Stimulated activated CD4-positive, alpha-beta T cell treated with anti-CD3 and anti-CD28 coated beads, Interleukin-1b, Interleukin-23, amount 100 ng/mL, for 1 hour (primary cell): Measurements from ENCODE around the gene RNU4-1.
A peak's percentile ranks its signal among the peaks of the same experiment; 100 is the strongest.
"Not testable (repeated sequence)": the region's sequence is repeated elsewhere in the genome, so short reads cannot be mapped to it uniquely, and the experiment has no call there.

ENCODE experiments used
- DNase-seq, 2 donors: peaks; one replicate each; pipeline ENCODE4 v3.0.0-alpha.2; 2020; ENCODE audit warnings: low read depth in 2 of 2

Gene RNU4-1

DNA sequence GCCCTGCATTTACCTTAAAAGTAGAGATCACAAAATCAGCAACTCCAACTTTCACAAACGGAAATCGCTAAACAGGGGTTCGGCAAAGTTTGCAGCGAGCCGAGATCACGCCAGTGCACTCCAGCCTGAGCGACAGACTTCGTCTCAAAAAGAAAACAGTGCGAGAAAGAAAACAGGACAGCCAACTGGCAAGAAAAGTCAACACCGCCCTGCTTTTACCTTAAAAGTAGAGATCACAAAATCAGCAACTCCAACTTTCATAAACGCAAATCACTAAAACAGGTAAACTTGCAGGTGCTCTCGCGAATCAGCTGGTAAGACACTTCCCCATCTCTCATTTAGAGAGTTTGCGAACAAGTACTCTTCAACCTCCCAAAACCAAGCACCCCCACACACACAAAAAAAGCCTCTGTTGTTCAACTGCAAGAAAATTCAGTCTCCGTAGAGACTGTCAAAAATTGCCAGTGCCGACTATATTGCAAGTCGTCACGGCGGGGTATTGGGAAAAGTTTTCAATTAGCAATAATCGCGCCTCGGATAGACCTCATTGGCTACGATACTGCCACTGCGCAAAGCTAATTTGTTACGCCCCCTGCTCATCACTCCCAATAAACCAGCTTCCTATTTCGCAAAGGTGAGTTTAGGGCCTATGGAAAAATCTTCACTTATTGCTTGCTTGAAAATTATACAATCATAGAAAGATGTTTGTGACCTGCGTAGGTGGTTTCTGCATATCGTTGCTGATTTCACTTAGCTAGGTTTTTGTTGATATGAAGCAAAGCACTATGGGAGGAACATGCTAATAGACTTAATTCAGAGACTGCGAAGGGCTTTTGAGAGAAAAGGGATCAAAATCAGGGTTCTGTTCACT, at the start of gene RNU4-1:
TSS of gene RNU4-1 (minus strand) at position 577 of the 871 bp plus-strand sequence.
- DNase-seq = peak; percentile 39 to 47

DNA sequence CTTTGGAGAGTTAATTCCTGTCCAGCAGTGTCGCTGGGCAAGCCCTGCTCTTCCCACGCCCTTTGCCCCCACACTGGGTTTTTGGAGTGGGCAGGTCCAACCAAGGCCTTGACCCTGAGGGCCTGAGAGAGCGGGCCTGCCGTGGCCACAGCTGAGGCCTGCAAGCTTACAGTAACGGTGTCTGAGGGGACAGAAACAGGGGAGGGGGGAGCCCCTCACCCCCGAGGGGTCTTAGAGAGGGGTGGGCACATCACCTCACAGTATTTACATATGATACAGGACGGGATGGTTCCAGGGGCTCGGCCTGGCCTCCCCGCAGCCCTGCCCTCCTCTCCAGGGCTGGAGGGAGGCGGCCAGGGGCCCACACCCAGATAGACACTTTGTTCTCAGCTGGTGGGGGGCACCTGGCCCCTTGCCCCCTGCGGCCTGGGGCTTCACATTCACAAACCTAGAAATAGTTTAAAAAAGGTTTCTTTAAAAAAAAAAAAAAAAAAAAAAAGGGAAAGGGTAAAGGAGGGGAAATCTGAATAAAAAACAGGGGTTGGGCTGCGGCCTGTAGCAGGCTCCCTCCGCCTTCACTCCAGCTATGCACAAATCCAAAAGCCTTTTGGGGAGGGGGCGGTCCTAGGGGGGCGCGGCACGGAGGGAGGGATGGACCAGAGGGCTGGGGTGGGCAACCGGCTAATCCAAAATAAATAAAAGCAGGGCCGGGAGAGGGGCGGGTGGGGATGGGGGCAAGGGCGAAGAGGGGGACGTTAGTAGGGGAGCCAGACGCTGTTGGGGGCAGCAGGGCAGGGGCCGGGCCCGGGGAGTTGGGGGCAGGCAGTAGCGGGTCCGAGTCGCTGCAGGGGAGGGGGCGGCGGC, 49.4 kb upstream of the RNU4-1 start:
- no peak for DNase-seq

DNA sequence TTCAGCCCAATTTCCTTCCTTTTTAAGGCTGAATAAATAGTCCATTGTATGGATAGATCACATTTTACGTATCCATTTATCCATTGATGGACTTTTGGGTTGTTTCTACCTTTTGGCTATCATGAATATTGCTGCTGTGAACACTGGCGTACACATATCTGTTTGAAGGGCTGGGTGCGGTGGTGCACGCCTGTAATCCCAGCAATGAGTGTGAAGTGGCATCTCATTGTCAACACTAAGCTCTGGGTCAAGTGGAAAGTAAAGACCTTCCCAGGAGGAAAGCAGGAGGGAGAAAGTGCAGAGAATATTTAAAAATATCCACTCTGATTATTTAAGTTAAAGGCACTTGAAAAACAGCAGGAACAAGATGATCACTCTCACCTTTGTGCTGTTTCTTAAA, 46.2 kb upstream of the RNU4-1 start:
- DNase-seq = no peak

DNA sequence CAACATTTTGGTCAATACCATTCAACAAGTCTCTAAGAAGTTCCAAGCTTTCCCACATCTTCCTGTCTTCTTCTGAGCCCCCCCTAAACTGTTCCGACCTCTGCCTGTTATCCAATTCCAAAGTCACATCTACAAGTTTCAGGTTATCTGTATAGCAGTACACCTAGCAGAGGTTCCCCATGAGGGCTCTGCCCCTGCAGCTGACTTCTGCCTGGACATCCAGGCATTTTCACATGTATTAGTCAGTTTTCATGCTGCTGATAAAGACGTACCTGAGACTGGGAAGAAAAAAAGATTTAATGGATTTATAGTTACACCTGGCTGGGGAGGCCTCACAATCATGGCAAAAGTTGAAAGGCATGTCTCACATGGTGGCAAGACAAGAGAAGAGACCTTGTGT, 44.7 kb upstream of the RNU4-1 start:
- DNase-seq = no peak

- not testable (repeated sequence) for DNase-seq
Measured at GRCh38 chr12:120336392-120336791, 43.4 kb upstream of the RNU4-1 start.

- not testable (repeated sequence) for DNase-seq
Measured at GRCh38 chr12:120335447-120335846, 42.4 kb upstream of the RNU4-1 start.

DNA sequence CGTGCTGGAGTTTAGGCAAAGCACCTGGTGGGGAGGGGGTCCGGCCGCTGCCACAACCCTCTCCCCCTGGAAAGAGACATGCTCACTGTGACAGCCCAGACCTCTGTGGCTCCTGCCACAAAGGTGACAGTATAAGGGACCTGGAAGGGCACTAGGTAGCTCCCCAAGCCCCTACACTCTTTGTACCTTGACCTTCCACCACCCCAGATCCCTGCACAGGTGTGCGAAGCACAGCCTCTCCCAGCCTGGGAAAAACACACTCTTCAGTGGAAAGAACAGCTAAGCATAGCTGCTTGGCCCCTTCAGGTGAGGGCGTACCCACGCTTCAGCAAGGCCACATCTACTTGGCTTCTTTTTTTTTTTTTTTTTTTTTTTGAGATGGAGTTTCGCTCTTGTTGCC, 39.5 kb upstream of the RNU4-1 start:
- DNase-seq = no peak

DNA sequence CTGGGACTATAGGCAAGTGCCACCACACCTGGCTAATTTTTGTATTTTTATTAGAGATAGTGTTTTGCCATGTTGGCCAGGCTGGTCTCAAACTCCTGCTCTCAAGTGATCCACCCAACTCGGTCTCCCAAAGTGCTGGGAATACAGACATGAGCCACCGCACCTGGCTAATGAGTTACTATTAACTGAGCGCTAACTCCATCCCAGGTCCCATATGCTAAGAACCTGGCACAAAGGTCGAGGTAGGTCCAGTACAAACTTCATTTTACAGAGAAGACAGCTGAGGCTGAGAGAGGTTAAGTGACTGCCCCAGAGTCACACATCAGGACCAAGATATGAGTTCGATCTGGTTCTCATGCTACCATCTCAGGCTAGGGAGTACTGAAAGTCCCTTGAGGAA, 39.0 kb upstream of the RNU4-1 start:
- no peak for DNase-seq

DNA sequence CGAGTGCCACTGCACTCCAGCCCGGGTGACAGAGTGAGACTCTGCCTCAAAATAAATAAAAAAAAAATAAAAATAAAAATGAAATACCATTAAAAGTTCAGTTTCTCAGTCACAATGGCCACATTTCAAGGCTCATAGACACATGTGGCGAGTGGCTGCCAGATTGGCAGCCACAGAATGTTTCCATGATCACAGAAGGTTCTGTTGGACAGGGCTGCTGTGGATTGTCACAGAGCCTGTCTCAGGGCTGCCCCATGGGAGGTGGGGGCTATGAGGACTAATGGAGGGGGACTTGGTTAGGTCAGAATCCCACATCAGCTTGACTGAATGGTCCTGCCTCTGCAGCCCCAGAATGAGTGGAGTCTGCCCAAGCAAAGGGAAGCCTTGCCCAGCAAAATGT, 38.4 kb upstream of the RNU4-1 start:
- no peak for DNase-seq

DNA sequence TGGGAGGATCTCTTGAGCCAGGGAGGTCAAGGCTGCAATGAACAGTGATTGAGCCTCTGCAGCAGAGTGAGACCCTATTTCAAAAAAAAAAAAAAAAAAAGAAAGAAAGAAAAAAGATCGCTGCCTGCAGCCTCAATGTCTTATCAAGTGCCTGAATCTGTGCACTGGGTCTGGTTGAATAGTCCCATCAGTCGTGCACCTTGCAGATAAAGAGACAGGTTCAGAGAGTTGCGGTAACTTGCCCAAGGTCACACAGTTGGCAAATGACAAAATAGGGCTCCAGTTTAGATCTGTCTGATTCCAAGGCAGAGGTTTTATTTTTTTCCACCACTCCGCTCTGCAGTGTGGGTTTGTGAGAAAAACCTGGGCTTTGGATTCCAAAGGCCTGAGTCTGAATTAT, 35.2 kb upstream of the RNU4-1 start:
- DNase-seq = no peak

- no peak for DNase-seq
Measured at GRCh38 chr12:120327593-120327992, 34.6 kb upstream of the RNU4-1 start, which contains the start of gene PLA2G1B. TSS of gene PLA2G1B (minus strand) at chr12:120327779. CDS start at chr12:120327753, 26 bp downstream.

DNA sequence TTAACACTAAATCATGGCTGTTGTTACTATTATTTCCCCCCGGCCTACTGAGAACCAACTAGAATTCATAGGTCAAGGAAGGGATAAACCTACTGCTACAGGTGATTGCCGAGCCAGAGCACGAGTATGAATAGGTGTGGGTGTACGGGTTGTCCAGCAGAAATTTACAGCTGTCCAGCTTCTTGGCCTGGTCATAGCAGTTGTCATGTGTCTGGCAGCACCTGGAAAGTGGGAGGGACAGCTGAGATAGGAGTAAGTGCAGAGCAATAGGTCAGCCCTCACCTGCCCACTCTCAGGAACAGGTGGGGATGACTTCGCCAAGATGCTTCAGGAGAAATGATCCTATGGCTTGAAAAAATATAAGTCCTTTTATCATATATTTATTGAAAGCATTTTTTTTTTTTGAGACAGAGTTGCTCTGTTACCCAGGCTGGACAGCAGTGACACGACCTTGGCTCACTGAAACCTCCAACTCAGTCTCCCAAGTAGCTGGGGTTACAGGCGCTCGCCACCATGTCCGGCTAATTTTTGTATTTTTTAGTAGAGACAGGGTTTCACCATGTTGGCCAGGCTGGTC, 31.9 kb upstream of the RNU4-1 start:
- no peak for DNase-seq

GRCh38 chr12:120323772-120324171, 30.7 kb upstream of the RNU4-1 start:
- DNase-seq = no peak

DNA sequence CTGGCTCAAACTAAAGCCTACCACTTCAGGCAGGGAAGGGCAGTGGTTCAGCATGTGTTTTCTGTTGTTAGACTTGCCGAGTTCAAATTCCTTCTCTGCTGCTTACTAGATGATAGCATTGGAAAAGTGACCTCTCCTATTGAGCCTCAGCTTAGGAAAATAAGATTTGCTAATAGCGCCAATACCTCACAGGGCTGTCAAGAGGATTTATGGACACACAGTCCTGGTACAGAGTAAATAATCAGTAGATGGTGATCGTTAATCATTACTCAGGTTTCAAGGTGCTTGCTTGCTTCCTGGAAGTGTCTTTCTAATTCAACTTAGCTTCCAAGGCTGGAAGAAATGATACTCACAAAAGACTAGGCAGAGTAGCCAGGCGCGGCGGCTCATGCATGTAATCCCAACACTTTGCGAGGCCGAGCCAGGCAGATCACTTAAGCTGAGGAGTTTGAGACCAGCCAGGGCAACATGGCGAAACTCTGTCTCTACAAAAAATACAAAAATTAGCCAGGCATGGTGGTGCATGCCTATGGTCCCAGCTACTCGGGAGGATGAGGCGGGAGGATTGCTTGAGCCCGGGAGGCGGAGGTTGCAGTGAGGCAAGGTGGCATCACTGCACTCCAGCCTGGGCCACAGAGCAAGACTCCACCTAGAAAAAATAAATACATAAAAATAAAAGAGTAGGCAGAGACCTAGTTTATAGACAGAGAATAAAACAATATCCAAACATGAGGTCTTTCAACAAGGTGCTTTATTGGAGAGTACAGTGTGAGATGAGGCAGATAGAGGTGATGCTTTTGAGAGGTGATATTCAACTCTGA, 28.6 kb upstream of the RNU4-1 start:
- no peak for DNase-seq

GRCh38 chr12:120317224-120318105, 24.4 kb upstream of the RNU4-1 start:
- DNase-seq = peak; percentile 98 to 100

DNA sequence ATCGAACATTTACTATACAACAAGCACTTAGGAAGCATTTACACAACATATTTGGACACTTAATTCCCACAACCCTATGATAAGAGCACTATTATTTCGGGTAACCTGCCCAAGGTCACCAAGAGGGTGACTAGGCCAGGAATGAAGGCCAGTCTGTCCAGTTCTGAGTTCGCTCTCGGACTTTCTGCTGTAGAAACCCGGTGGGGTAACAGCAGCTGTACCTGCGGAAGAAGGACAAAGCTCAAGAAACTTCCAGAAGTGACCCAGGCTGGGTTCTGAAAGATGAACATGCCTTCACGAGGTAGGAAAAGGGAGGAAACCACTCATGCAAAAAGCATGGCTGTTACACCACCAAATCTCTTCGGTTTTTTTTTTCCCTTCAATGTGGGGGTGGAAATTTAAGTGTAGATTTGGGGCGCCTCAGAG, 23.8 kb upstream of the RNU4-1 start:
- no peak for DNase-seq

- no peak for DNase-seq
Measured at GRCh38 chr12:120314220-120314619, 21.2 kb upstream of the RNU4-1 start.

GRCh38 chr12:120301962-120302815, 9.2 kb upstream of the RNU4-1 start, which contains the start of gene SIRT4:
TSS of gene SIRT4 (plus strand) at chr12:120302321. CDS start at chr12:120303562, 1,241 bp downstream.
- peak; percentile 69 to 79 for DNase-seq

DNA sequence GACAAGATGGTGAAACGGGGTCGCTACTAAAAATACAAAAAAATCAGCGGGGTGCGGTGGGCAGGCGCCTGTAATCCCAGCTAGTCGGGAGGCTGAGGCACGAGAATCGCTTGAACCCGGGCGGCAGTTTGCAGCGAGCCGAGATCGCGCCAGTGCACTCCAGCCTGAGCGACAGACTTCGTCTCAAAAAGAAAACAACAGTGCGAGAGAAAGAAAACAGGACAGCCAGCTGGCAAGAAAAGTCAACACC, 701 bp downstream of the RNU4-1 start:
- DNase-seq = peak in 1 of 2 donors; percentile 11
